Left hindlimb (tissue), 1 donor: ENCODE measurements around the gene ARSK.

Experiments used
- DNase-seq: peaks from one replicate; pipeline ENCODE4 v3.0.0-alpha.2; 2018

Gene ARSK

DNA sequence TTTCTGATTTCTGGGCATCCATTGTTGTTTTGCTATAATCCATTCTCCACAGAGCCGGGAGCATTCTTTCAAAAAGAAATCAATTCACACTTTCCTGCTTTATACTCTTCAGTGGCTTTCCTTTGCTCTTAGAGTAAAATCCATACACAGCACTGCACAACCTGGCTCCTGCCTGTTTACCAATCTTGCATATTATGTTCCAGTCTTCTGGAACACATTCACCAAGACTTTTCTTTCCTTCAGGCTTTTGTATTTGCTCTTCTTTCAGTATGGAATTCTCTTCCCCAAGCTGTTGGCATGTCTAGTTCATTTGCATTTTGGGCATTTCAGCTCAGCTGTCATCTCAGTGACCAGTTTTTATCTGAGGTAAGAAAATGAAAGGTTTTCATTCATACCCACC, 97.9 kb downstream of the ARSK start:
- no peak for DNase-seq

DNA sequence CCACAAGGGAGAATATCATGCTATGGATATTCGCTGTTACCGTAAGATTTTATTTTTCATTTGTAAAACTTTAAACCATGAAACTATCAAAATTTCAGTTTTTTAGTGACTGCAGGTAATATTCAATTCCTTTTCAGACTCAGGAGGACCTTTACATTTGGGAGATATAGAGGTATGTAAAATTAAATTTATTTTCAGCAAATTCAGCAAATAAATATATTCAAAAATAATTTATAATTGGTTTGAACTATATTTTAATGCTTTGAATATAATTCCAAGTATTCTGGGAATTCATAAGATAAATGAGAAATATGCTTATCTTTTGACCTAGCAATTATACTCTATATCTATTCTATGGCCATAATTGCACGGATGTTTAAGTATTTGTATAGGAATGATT, 99.3 kb downstream of the ARSK start:
- no peak for DNase-seq
